Astrocyte of the spinal cord (primary cell): ENCODE data around the gene NKX2-3.

Experiments used
- DNase-seq: peaks from one replicate; pipeline ENCODE4 v3.0.0; 2011; ENCODE audit warnings: low read depth, low spot score
- H3K4me3 ChIP-seq: 2 replicates; pipeline ENCODE4 v1.5.1; 2011; ENCODE audit warnings: low read depth, mild to moderate bottlenecking, low read length, moderate library complexity
- in situ Hi-C: cut with HindIII; loops from 2 replicates; pipeline ENCODE4 v1.10.0; 2017; ENCODE audit warnings: low sequenced_read_pairs
- TF ChIP-seq, protein P1 (sequence below): IDR thresholded peaks from 2 replicates; pipeline ENCODE4 v1.5.1; 2012; ENCODE audit warnings: low read depth, mild to moderate bottlenecking, low read length, inconsistent platforms

NKX2-3 gene

DNA sequence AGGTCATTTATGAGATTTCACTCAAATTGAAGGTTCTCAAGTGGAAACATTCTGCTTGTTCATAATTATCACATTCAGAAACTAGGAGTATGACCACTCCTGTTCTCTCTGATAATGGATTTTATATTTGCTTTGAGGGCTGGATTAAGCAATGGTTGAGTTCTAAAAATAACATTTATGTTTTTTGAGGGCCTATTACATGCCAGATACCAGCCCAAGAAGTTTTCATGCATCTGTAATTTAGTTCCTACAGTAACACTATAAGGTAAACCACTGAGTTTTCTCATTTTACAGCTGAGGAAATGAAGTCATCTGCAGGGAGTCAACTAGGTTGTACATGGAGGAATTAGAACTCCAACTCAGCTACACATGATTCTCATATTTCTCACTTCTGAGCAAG lies 25.5 kb upstream of the NKX2-3 start:
- no peak overlapping the region for H3K4me3 ChIP-seq
- TF ChIP-seq, protein P1, sequence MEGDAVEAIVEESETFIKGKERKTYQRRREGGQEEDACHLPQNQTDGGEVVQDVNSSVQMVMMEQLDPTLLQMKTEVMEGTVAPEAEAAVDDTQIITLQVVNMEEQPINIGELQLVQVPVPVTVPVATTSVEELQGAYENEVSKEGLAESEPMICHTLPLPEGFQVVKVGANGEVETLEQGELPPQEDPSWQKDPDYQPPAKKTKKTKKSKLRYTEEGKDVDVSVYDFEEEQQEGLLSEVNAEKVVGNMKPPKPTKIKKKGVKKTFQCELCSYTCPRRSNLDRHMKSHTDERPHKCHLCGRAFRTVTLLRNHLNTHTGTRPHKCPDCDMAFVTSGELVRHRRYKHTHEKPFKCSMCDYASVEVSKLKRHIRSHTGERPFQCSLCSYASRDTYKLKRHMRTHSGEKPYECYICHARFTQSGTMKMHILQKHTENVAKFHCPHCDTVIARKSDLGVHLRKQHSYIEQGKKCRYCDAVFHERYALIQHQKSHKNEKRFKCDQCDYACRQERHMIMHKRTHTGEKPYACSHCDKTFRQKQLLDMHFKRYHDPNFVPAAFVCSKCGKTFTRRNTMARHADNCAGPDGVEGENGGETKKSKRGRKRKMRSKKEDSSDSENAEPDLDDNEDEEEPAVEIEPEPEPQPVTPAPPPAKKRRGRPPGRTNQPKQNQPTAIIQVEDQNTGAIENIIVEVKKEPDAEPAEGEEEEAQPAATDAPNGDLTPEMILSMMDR, result no peak
- no peak for DNase-seq
- in situ Hi-C loops, result no loop called here

DNA sequence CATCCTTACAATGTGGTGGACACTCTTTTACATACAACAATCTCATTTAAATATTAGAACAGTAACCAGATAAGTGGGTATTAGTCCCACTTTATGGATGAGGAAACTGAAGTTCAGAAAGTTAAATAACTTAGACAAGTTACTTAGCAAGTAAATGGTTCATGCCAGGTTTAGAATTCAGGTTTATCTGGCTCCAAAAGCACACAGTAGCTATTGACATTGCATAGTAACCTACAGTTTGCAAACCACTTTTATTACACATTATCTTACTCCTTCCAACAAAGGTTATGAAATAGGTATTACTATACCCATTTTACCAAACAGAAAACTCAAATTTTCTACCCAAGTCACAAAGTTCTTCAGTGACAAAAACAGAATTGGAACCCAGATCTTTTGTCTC lies 19.7 kb upstream of the NKX2-3 start:
- in situ Hi-C loops, result no loop called here
- no peak for DNase-seq

DNA sequence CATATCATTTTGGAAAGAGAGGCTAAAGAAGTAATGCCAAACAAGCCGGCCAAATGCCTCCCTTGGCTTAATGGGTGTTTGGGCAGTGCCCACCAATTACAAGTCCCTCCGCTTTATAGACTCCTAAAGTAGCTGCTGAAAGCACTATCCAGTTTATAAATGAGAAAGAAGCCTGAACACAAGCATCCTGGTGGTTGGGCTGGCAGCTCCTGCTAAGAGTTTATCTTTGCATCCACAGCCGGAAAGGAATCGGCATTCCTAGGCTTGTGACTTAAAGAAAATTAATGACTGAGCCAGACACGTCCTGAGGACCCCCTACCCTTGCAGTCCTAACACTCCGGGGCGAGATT lies 13.1 kb upstream of the NKX2-3 start:
- H3K4me3 ChIP-seq, result no peak overlapping the region
- in situ Hi-C loops, result no loop called here
- TF ChIP-seq, protein P1, result no peak
- no peak for DNase-seq

More for the DNA sequence above, 19.7 kb upstream of the NKX2-3 start:
- TF ChIP-seq, protein P1, result no peak
- H3K4me3 ChIP-seq, result no peak overlapping the region

DNA sequence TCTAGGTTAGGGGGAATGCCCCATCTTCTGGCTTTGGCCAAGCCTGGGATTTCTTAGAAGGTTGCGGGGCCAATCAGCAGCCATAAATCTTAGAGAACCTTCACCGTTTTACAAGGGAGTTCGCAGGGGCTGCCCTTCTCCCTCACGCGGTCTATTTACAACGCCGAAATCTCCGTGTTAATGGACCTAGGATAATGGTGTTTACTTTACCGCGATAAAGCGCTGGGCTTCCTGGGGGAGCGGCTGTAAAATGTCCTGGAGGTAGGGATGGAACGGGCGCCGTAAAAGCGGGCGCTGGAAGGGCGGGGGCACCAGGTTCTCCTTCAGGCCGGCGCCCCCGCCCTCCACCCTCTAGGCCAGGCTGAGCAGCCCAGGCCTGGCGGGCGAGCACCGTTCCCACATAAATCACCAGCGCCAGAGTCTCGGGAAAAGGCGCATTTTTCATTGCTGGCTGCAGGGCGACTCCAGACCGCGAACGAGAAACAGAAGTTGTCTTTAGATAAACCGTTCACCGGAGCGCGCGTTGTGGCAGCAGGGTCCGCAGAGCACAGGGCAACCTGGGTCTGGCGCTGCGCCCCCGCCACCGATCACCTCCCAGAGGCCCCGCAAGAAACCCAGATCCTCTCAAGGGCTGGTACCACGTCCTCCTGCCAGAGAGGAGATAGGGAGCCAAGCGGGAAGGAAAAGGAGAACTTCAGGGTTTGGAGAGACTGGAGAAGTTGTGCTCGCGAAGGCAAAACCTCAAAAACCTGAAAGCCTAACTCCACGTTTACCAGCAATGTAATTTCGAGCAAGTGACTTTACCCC lies 12.5 kb upstream of the NKX2-3 start:
- no peak for DNase-seq
- in situ Hi-C loops, result no loop called here
- TF ChIP-seq, protein P1, result no peak
- no peak overlapping the region for H3K4me3 ChIP-seq

DNA sequence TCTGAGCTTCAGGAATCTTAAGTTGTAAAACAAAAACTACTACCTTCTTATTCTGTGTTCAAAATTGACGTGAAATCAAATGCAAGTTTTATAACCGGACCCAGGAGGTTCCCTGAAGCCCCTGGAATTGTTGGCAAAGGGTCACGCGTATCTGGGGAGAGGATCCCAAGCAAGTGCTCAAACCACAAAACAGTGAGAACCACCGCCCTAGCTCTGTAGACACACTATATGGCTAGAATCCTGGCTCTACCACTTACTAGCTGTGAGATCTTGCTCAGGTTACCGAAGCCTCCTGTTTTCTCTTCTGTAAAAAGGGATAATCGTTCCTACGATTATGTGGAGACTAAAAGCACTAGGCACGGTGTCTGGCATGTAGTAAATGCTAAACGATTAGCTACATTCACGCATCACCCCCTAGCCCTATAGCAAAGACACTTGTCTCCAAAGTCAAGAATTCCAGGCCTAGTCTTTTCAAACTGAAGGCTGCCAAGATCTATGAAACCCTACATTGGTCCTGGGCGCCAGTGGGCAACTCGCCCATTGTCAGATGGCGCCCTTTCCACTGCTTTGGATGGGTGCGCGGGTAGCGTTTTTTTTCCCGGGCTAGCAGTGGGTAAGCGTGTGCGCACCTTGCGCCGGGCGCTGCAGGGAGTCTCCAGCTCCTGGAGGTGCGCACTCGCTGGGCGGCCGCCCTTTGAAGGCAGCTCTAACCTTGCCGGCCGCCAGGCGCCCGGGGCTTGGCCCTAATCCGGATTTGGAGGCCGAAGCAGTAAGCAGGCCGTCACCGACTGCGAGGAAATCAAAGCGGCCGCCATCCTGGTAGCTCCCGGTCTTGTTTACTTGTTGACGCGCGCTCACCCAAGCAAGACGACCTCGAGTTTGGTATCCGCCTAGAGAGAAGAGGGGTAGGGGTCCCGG lies 11.6 kb upstream of the NKX2-3 start:
- DNase-seq, result no peak
- no peak overlapping the region for H3K4me3 ChIP-seq
- in situ Hi-C loops, result no loop called here
- TF ChIP-seq, protein P1, result no peak

DNA sequence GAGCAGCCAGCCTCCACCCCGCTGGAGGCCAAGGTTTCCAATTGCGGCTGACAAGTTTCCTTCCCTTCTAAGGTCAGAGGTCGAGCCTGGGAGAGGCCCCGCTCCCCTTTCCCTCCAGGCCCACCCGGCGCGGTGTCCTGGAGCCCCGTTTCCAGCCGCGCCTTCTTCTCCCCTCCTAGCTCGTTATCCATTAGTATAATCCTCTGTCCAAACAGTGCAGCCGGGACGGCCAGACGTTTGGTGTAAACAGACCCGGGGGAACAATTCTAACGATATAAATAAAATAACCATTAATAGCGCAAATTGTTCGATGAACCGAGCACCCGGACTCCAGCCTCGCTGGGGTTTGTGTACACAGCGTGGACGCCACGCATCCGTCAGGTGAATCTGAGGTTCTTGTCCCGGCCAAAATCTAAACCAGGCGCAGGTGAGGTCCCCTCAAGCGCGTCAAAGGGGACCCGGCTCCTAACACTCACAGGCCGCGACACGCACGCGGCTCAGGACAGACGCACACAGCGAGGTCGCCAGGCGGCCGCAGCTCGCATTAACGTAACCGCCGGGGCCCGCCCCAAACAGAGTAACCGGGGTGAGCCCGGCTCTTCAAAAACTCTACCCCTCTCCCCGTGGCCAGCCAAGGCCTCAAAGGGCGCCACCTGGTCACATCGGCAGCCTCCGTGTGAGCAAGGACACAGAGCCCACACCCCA lies 10.8 kb upstream of the NKX2-3 start:
- DNase-seq, result no peak
- no peak overlapping the region for H3K4me3 ChIP-seq
- TF ChIP-seq, protein P1, result no peak
- in situ Hi-C loops, result no loop called here
